Caki2 (cell line): ENCODE data around the gene CARTPT. TPM values are rescaled to one million over a fixed set of nuclear protein-coding genes. Genes with fewer than 3 reads are reported as not detected.

ENCODE experiments used
- DNase-seq: peaks from one replicate; pipeline ENCODE4 v3.0.0-alpha.2; 2015; ENCODE audit warnings: low read depth
- in situ Hi-C: cut with HindIII; loops from 2 replicates; pipeline ENCODE4 v1.10.0; 2016; ENCODE audit warnings: low sequenced_read_pairs, low pct_unique_long_range_greater_than_20kb, mixed read lengths
- total RNA-seq: library from RNA; depleted of rRNA; stranded (reverse); fragments of >200 nt; shearing (Covaris generic); gene quantifications from 2 replicates; pipeline ENCODE4 v1.2.3, GENCODE V29; 2014; ENCODE audit warnings: low replicate concordance; rRNA removed

The CARTPT gene
- total RNA-seq, 1 experiment from 2014 or later: not detected

DNA sequence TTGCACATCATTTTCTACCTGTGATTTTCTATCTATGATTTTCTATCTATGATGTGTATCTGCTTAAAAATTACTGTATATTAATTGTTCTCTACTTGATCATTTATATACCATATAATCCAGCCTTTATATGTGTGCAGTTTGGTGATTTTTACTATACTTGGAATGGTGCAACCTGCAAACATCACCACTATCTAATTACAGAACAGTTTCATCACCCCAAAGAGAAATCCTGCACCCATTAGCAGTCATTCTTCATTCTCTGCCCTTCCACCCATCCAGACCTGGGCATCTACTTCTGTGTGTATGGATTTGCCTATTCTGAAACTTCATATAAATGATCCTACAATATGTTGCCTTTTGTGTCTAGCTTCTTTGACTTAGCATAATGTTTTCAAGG, 51.3 kb downstream of the CARTPT start:
- no peak for DNase-seq
- in situ Hi-C loops: no loop called here

Other genes starting within 250 kb of the CARTPT start
- gene MCCC2, start 131.9 kb upstream of the CARTPT start, total RNA-seq: 35.1 and 46.4 TPM in 2 replicates